Measurements from ENCODE around the gene SPANXD. TPM values are rescaled to one million over a fixed set of nuclear protein-coding genes. Genes with fewer than 3 reads are reported as not detected.

Gene SPANXD
- total and polyA plus RNA-seq, 2 donors (not counting 3 experiments of a cell fraction or from before 2014, with no cell fraction given): not detected

- H3K9me3 ChIP-seq (replicated peaks; ENCODE audit: control insufficient read depth, insufficient read depth, low read length): no peaks in the 10 kb centered on the region
- TF ChIP-seq FOS (IDR thresholded peaks at IDR 0.05; ENCODE audit: borderline replicate concordance, insufficient read depth, low read length) (peak; percentile 63), POLR2AphosphoS5 (IDR thresholded peaks at IDR 0.05; ENCODE audit: insufficient read depth, low read depth, low read length) (no peak), JUN (IDR thresholded peaks at IDR 0.05; ENCODE audit: borderline replicate concordance, insufficient read depth, insufficient read length, low read depth) (peak; percentile 21)
- POLR2A ChIA-PET: no interaction called here
- no peaks in the 10 kb centered on the region for H3K79me2 ChIP-seq (ENCODE audit: control insufficient read depth, insufficient read depth, low read length)
- no peaks in the 10 kb centered on the region for H3K9me1 ChIP-seq (replicated peaks; ENCODE audit: control insufficient read depth, extremely low read depth, insufficient read depth, low read length)
- dilution Hi-C loops (cut with MboI; ENCODE audit: extremely low pct_ligation_motif_present, low sequenced_read_pairs) (no loop called here), intact Hi-C loops (cut with micrococcal nuclease) (no loop called here)
- H3K9ac ChIP-seq (replicated peaks; ENCODE audit: extremely low read depth, insufficient read depth, low read length): no peak overlapping the region
- no peaks in the 10 kb centered on the region for H4K20me1 ChIP-seq (replicated peaks; ENCODE audit: control insufficient read depth, extremely low read depth, insufficient read depth, low read length)
- FAIRE-seq (peak; percentile 37), DNase-seq (ENCODE audit: low read depth, low spot score) (peak; percentile 16)
- no peak overlapping the region for H3K27ac ChIP-seq (ENCODE audit: insufficient read depth, low read depth, low read length)
- H3K27me3 ChIP-seq (ENCODE audit: control insufficient read depth in 2 of 2, insufficient read depth in 2 of 2, low read length in 2 of 2): no peaks in the 10 kb centered on the region
- no peak overlapping the region for H3K4me3 ChIP-seq (replicated peaks in 1 of 3; ENCODE audit: insufficient read depth in 1 of 3, low read depth in 1 of 3, low read length in 3 of 3)
- no peaks in the 10 kb centered on the region for H3K36me3 ChIP-seq (ENCODE audit: control insufficient read depth in 2 of 2, extremely low read depth in 1 of 2, insufficient read depth in 2 of 2, low read length in 2 of 2)
- no peak overlapping the region for H3K4me2 ChIP-seq (ENCODE audit: insufficient read depth, low read length)
- CTCF ChIA-PET: interaction anchor here (1.0 kb wide), 1 partner anchor 18 kb away, joined by 3 read pairs; no protein-coding TSS in a partner anchor
- no TSS peak for BruUV-seq (replicated peaks)
- H2AFZ ChIP-seq (ENCODE audit: low read depth, low read length): no peak overlapping the region
- no peaks in the 10 kb centered on the region for H3K4me1 ChIP-seq (ENCODE audit: control insufficient read depth, extremely low read depth, insufficient read depth, low read length)
Observed at GRCh38 chrX:141673946-141674345, 24.6 kb downstream of the SPANXD start.

- TF ChIP-seq EZH2 (IDR thresholded peaks at IDR 0.05; ENCODE audit: borderline replicate concordance, low read depth, low read length, severe bottlenecking) (no peak), POLR2A (IDR thresholded peaks at IDR 0.05; ENCODE audit: low read depth, low read length) (no peak), POLR2AphosphoS5 (IDR thresholded peaks at IDR 0.05; ENCODE audit: insufficient read depth, low read depth, low read length) (no peak), JUN (IDR thresholded peaks at IDR 0.05; ENCODE audit: borderline replicate concordance, insufficient read depth, insufficient read length, low read depth) (no peak), MAX (IDR thresholded peaks at IDR 0.05; ENCODE audit: insufficient read depth, insufficient read length) (no peak), MYC (IDR thresholded peaks at IDR 0.05; ENCODE audit: low read depth, low read length) (no peak)
- no peak for FAIRE-seq
- no peaks in the 10 kb centered on the region for H4K20me1 ChIP-seq (replicated peaks; ENCODE audit: control insufficient read depth, extremely low read depth, insufficient read depth, low read length)
- H3K4me3 ChIP-seq (replicated peaks in 1 of 3; ENCODE audit: insufficient read depth in 1 of 3, low read depth in 1 of 3, low read length in 3 of 3): no peak overlapping the region
- POLR2A ChIA-PET: no interaction called here
- H3K9ac ChIP-seq (replicated peaks; ENCODE audit: extremely low read depth, insufficient read depth, low read length): no peak overlapping the region
- no peaks in the 10 kb centered on the region for H3K27me3 ChIP-seq (ENCODE audit: control insufficient read depth in 2 of 2, insufficient read depth in 2 of 2, low read length in 2 of 2)
- intact Hi-C loops (cut with micrococcal nuclease) (no loop called here), dilution Hi-C loops (cut with MboI; ENCODE audit: extremely low pct_ligation_motif_present, low sequenced_read_pairs) (no loop called here)
- no peaks in the 10 kb centered on the region for H3K36me3 ChIP-seq (ENCODE audit: control insufficient read depth in 2 of 2, extremely low read depth in 1 of 2, insufficient read depth in 2 of 2, low read length in 2 of 2)
- H3K9me1 ChIP-seq (replicated peaks; ENCODE audit: control insufficient read depth, extremely low read depth, insufficient read depth, low read length): no peaks in the 10 kb centered on the region
- no peaks in the 10 kb centered on the region for H3K9me3 ChIP-seq (replicated peaks; ENCODE audit: control insufficient read depth, insufficient read depth, low read length)
- no TSS peak for BruUV-seq (replicated peaks)
- no peak for DNase-seq (ENCODE audit: low read depth, low spot score)
- CTCF ChIA-PET: no interaction called here
- no peaks in the 10 kb centered on the region for H3K79me2 ChIP-seq (ENCODE audit: control insufficient read depth, insufficient read depth, low read length)
- H2AFZ ChIP-seq (ENCODE audit: low read depth, low read length): no peak overlapping the region
- no peak overlapping the region for H3K27ac ChIP-seq (ENCODE audit: insufficient read depth, low read depth, low read length)
- no peak overlapping the region for H3K4me2 ChIP-seq (ENCODE audit: insufficient read depth, low read length)
- H3K4me1 ChIP-seq (ENCODE audit: control insufficient read depth, extremely low read depth, insufficient read depth, low read length): no peaks in the 10 kb centered on the region
Observed at GRCh38 chrX:141669689-141670088, 28.9 kb downstream of the SPANXD start.

All from endothelial cell of umbilical vein (primary cell).